ENCODE data around the gene DMC1. TPM values are rescaled to one million over a fixed set of nuclear protein-coding genes. Genes with fewer than 3 reads are reported as not detected.
A peak's percentile ranks its signal among the peaks of the same experiment; 100 is the strongest.

Gene DMC1
- total and polyA plus RNA-seq, 5 donors from 2014 or later = 0.34 to 0.83 (median 0.47) TPM; not detected in 2

DNA sequence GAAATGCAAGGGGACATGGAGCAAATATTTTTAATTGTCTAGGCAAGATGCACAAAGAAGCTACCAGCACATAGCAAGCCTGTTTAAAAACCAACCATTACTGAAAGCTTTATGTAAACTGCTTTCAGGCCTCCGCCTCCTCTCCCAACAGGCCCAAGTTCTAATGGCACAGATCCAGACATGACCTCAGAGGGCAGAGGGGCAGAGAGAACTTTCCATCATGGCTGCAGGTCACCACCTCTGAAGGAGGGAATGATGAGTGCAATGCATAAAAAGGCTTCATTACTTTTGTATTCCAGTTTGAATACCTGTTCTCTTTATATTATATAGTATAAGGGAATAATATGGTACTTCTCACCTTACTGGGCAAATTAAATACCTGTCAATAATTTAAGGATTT is 79.1 kb downstream of the DMC1 start:
- Histone ChIP-seq H3K9me3 (ENCODE audit: control insufficient read depth in 2 of 2, low read length in 2 of 2) (no peaks in the 10 kb centered on the region), H3K36me3 (ENCODE audit: control insufficient read depth, insufficient read depth, low read length) (peaks cover 96% of the 10 kb centered on the region), H3K4me3 (ENCODE audit: low read depth, low read length) (no peak overlapping the region), H3K27me3 (ENCODE audit: control insufficient read depth, insufficient read depth, low read length) (no peaks in the 10 kb centered on the region), H3K4me1 (ENCODE audit: control insufficient read depth, insufficient read depth, low read length, poor library complexity, severe bottlenecking) (peaks cover 5% of the 10 kb centered on the region), H3K27ac (ENCODE audit: insufficient read depth, low read length, poor library complexity, severe bottlenecking) (no peak overlapping the region)
- ATAC-seq (ENCODE audit: low read depth in 2 of 2) = no peak
- no peaks in the 10 kb centered on the region for H3K27me3 Mint-ChIP-seq
- no peak overlapping the region for H3K4me3 Mint-ChIP-seq
- peaks cover 22 to 60% (median 52%) of the 10 kb centered on the region in 4 donors for H3K4me1 Mint-ChIP-seq
- no peaks in the 10 kb centered on the region for H3K9me3 Mint-ChIP-seq
- no peak for DNase-seq
- H3K36me3 Mint-ChIP-seq = peaks cover 55% of the 10 kb centered on the region
- peak overlapping the region in 2 of 3 donors; percentile 77 for H3K27ac Mint-ChIP-seq

DNA sequence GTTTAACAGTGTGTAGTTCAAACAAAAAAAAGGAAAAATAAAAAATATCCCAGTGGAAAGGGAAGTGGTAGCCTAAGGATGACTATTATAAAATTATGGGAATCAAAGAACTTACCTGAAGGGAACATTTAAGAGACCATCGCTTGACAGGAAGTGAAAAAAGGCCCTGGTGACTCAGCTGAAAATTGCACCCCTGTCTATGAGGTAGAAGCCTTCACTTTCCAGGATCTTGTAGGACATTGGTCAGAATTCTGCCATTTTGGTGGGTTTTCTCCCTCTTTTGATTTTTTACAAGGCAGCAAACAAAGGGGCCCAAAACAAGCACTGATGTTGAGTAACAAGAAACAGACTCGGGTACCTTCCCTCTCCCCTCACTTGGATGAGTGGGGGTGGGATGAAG is 79.5 kb downstream of the DMC1 start:
- peaks cover 55% of the 10 kb centered on the region for H3K36me3 Mint-ChIP-seq
- Histone ChIP-seq H3K36me3 (ENCODE audit: control insufficient read depth, insufficient read depth, low read length) (peaks cover 95% of the 10 kb centered on the region), H3K27me3 (ENCODE audit: control insufficient read depth, insufficient read depth, low read length) (no peaks in the 10 kb centered on the region), H3K9me3 (ENCODE audit: control insufficient read depth in 2 of 2, low read length in 2 of 2) (no peaks in the 10 kb centered on the region), H3K27ac (ENCODE audit: insufficient read depth, low read length, poor library complexity, severe bottlenecking) (no peak overlapping the region), H3K4me1 (ENCODE audit: control insufficient read depth, insufficient read depth, low read length, poor library complexity, severe bottlenecking) (peaks cover 5% of the 10 kb centered on the region), H3K4me3 (ENCODE audit: low read depth, low read length) (no peak overlapping the region)
- peak overlapping the region in 1 of 4 donors; percentile 8 for H3K4me3 Mint-ChIP-seq
- DNase-seq (peak in 1 of 3 donors; percentile 46), ATAC-seq (ENCODE audit: low read depth in 2 of 2) (peak in 1 of 2 donors; percentile 47)
- peaks cover 22 to 61% (median 52%) of the 10 kb centered on the region in 4 donors for H3K4me1 Mint-ChIP-seq
- H3K27me3 Mint-ChIP-seq = no peaks in the 10 kb centered on the region
- H3K27ac Mint-ChIP-seq = peak overlapping the region in 2 of 3 donors; percentile 77
- H3K9me3 Mint-ChIP-seq = no peaks in the 10 kb centered on the region

DNA sequence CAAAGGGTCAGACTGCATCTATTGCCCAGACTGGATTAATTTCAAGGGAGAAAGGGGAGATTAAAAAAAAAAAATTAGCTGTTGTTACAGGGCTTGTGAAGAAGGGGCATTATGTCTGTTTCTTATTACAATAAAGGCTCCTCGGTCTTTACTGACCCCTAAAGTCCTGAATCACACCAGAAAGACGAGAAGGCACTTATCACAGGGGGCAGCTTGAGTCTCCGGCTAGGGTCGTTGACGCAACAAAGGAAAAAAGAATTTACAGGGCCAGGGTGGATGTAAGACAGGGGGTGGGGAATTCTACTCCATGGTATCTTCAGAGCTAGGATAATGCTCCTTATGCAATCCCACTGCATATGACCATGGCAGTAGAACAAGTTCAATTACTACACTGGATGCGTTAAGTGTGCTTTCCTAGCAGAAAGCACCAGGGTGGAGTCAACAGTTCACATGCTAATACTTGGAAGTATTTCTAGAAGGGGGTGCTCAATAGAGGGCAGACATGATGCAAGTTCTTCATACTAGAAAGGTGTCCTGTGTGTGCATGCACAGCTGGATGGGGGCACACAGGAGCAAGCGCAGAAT is 80.3 kb downstream of the DMC1 start:
- no peak for DNase-seq
- ATAC-seq (ENCODE audit: low read depth in 2 of 2) = no peak
- H3K9me3 Mint-ChIP-seq = no peaks in the 10 kb centered on the region
- H3K9me3 ChIP-seq (ENCODE audit: control insufficient read depth in 2 of 2, low read length in 2 of 2) = no peaks in the 10 kb centered on the region
- H3K27ac ChIP-seq (ENCODE audit: insufficient read depth, low read length, poor library complexity, severe bottlenecking) = no peak overlapping the region
- peaks cover 3% of the 10 kb centered on the region for H3K4me1 ChIP-seq (ENCODE audit: control insufficient read depth, insufficient read depth, low read length, poor library complexity, severe bottlenecking)
- peak overlapping the region in 1 of 4 donors; percentile 71 for H3K4me3 Mint-ChIP-seq
- no peaks in the 10 kb centered on the region for H3K27me3 Mint-ChIP-seq
- H3K27ac Mint-ChIP-seq = peak overlapping the region in 2 of 3 donors; percentile 38 to 77
- H3K4me3 ChIP-seq (ENCODE audit: low read depth, low read length) = no peak overlapping the region
- peaks cover 96% of the 10 kb centered on the region for H3K36me3 ChIP-seq (ENCODE audit: control insufficient read depth, insufficient read depth, low read length)
- no peaks in the 10 kb centered on the region for H3K27me3 ChIP-seq (ENCODE audit: control insufficient read depth, insufficient read depth, low read length)
- peaks cover 27 to 64% (median 49%) of the 10 kb centered on the region in 4 donors for H3K4me1 Mint-ChIP-seq
- H3K36me3 Mint-ChIP-seq = peaks cover 58% of the 10 kb centered on the region

DNA sequence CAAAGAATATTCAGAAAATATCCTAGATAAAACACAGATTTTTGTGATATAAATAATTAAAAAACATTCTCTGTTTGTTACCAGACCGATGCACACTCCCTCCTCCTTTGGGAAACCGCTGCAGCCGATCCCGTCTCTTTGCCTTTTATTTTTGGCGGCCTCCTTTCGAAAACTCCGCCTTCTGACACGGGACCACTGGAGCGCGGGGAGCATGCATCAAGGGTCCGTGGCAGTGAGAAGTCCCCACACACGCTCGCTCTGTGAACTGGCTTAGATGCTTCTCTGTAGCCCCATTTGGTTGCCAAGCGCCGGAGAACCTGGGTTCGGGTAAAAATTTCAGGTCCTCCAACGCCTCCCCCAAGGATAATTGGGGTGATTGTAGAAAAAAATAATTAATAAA is 80.8 kb downstream of the DMC1 start:
- Histone ChIP-seq H3K4me3 (ENCODE audit: low read depth, low read length) (no peak overlapping the region), H3K9me3 (ENCODE audit: control insufficient read depth in 2 of 2, low read length in 2 of 2) (no peaks in the 10 kb centered on the region), H3K27ac (ENCODE audit: insufficient read depth, low read length, poor library complexity, severe bottlenecking) (no peak overlapping the region), H3K4me1 (ENCODE audit: control insufficient read depth, insufficient read depth, low read length, poor library complexity, severe bottlenecking) (no peaks in the 10 kb centered on the region), H3K27me3 (ENCODE audit: control insufficient read depth, insufficient read depth, low read length) (no peaks in the 10 kb centered on the region), H3K36me3 (ENCODE audit: control insufficient read depth, insufficient read depth, low read length) (peaks cover 96% of the 10 kb centered on the region)
- DNase-seq (no peak), ATAC-seq (ENCODE audit: low read depth in 2 of 2) (no peak)
- Mint-ChIP-seq H3K27ac (peak overlapping the region in 1 of 3 donors; percentile 77), H3K4me3 (no peak overlapping the region), H3K36me3 (peaks cover 55% of the 10 kb centered on the region), H3K4me1 (peaks cover 32 to 63% (median 49%) of the 10 kb centered on the region in 4 donors), H3K9me3 (no peaks in the 10 kb centered on the region), H3K27me3 (no peaks in the 10 kb centered on the region)

DNA sequence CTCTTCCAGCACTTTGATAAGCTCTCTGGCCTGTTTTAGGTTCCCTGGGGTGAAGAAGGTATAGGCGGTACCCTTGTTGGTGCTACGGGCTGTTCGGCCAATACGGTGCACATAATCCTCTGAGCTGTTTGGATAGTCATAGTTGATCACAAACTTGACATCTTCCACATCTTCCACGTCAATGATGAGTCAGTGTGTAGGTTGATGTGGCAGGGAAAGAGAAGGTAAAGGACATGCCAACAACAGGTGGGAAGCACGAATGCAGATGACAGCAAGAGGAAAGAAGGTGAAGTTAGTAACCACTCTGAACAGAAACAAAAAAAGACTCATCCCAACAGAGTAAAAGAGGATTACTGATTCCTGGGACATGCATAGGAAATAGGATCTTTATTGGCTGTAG is 82.0 kb downstream of the DMC1 start:
- no peak overlapping the region for H3K27ac Mint-ChIP-seq
- H3K9me3 ChIP-seq (ENCODE audit: control insufficient read depth in 2 of 2, low read length in 2 of 2) = no peaks in the 10 kb centered on the region
- H3K27ac ChIP-seq (ENCODE audit: insufficient read depth, low read length, poor library complexity, severe bottlenecking) = no peak overlapping the region
- H3K36me3 ChIP-seq (ENCODE audit: control insufficient read depth, insufficient read depth, low read length) = peaks cover 96% of the 10 kb centered on the region
- H3K27me3 Mint-ChIP-seq = no peaks in the 10 kb centered on the region
- no peaks in the 10 kb centered on the region for H3K4me1 ChIP-seq (ENCODE audit: control insufficient read depth, insufficient read depth, low read length, poor library complexity, severe bottlenecking)
- peaks cover 33 to 68% (median 51%) of the 10 kb centered on the region in 4 donors for H3K4me1 Mint-ChIP-seq
- DNase-seq (no peak), ATAC-seq (ENCODE audit: low read depth in 2 of 2) (no peak)
- H3K36me3 Mint-ChIP-seq = peaks cover 58% of the 10 kb centered on the region
- H3K4me3 ChIP-seq (ENCODE audit: low read depth, low read length) = no peak overlapping the region
- peak overlapping the region in 1 of 4 donors; percentile 76 for H3K4me3 Mint-ChIP-seq
- no peaks in the 10 kb centered on the region for H3K9me3 Mint-ChIP-seq
- H3K27me3 ChIP-seq (ENCODE audit: control insufficient read depth, insufficient read depth, low read length) = no peaks in the 10 kb centered on the region

DNA sequence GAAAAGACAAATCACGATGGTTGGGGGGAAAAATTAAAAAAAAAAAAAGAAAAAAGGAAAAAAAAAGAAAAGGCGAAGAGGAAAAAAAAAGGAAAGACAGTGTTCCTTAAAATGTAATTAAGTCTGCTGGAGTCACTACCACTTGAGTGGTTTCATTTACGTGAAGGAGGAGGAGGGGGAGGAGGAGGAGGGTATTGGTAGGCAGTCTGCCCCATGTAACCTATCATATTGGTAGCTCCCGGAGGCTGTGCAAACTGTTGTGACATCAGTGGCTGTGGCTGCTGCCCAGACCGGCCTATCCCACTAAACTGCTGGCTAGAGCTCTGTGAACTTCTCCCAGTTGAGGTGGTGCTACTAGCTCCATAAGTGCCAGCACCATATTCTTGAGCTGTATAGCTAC is 84.2 kb downstream of the DMC1 start:
- Mint-ChIP-seq H3K27ac (peak overlapping the region in 1 of 3 donors; percentile 79), H3K4me1 (peaks cover 32 to 67% (median 45%) of the 10 kb centered on the region in 4 donors), H3K9me3 (no peaks in the 10 kb centered on the region), H3K4me3 (peak overlapping the region in 1 of 4 donors; percentile 46), H3K27me3 (no peaks in the 10 kb centered on the region), H3K36me3 (peaks cover 70% of the 10 kb centered on the region)
- no peak for DNase-seq
- H3K4me3 ChIP-seq (ENCODE audit: low read depth, low read length) = no peak overlapping the region
- no peaks in the 10 kb centered on the region for H3K9me3 ChIP-seq (ENCODE audit: control insufficient read depth in 2 of 2, low read length in 2 of 2)
- H3K27ac ChIP-seq (ENCODE audit: insufficient read depth, low read length, poor library complexity, severe bottlenecking) = no peak overlapping the region
- H3K27me3 ChIP-seq (ENCODE audit: control insufficient read depth, insufficient read depth, low read length) = no peaks in the 10 kb centered on the region
- H3K36me3 ChIP-seq (ENCODE audit: control insufficient read depth, insufficient read depth, low read length) = peaks cover 96% of the 10 kb centered on the region
- no peak for ATAC-seq (ENCODE audit: low read depth in 2 of 2)
- no peaks in the 10 kb centered on the region for H3K4me1 ChIP-seq (ENCODE audit: control insufficient read depth, insufficient read depth, low read length, poor library complexity, severe bottlenecking)

DNA sequence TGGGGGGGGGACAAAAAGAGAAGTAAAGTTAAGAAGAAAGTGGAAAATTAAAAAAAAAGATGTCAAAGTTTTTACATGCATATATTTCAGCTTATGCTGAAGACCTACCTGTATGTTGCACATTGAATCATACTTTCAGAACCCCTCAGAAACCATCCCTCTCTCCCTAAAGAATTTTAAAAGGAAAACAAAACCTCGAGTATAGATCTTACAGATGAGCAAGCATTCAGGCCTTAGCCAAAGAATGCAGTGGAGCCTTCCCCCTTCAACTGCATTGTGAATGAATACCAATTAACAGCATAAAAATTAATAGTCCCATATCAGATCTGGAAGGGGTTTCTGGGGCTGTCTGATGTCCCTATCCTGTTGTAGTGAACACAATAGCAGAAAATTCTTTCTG is 85.7 kb downstream of the DMC1 start:
- Mint-ChIP-seq H3K4me1 (peaks cover 19 to 54% (median 33%) of the 10 kb centered on the region in 4 donors), H3K36me3 (peaks cover 56% of the 10 kb centered on the region), H3K27ac (peak overlapping the region in 2 of 3 donors; percentile 7 to 27), H3K9me3 (no peaks in the 10 kb centered on the region), H3K4me3 (peak overlapping the region in 1 of 4 donors; percentile 29), H3K27me3 (no peaks in the 10 kb centered on the region)
- H3K9me3 ChIP-seq (ENCODE audit: control insufficient read depth in 2 of 2, low read length in 2 of 2) = no peaks in the 10 kb centered on the region
- no peak overlapping the region for H3K27ac ChIP-seq (ENCODE audit: insufficient read depth, low read length, poor library complexity, severe bottlenecking)
- DNase-seq = no peak
- no peak for ATAC-seq (ENCODE audit: low read depth in 2 of 2)
- H3K27me3 ChIP-seq (ENCODE audit: control insufficient read depth, insufficient read depth, low read length) = no peaks in the 10 kb centered on the region
- no peaks in the 10 kb centered on the region for H3K4me1 ChIP-seq (ENCODE audit: control insufficient read depth, insufficient read depth, low read length, poor library complexity, severe bottlenecking)
- no peak overlapping the region for H3K4me3 ChIP-seq (ENCODE audit: low read depth, low read length)
- H3K36me3 ChIP-seq (ENCODE audit: control insufficient read depth, insufficient read depth, low read length) = peaks cover 81% of the 10 kb centered on the region

Data from CD4-positive, CD25-positive, alpha-beta regulatory T cell (primary cell).